ENCODE data around the gene BACH2.

DNA sequence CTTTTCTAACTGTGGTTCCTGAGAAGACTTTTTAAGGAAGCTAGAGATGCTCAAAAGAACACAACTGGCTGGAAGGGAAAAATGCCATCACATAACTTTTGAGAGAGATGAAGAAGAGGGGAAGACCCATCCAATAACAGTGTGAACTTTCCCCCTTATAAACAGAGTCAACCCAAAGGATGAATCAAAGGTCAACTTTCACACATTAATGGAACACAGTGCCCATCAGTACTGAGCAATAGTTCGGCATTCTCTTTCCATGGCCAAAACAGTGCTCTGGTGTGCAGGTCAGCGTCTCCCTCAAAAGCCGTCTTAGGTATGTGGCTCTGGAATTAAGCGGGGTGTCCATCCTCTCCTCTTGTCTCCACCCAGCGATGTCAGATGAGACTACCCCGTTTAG lies 272.0 kb downstream of the BACH2 start:
- TF ChIP-seq, protein P1, sequence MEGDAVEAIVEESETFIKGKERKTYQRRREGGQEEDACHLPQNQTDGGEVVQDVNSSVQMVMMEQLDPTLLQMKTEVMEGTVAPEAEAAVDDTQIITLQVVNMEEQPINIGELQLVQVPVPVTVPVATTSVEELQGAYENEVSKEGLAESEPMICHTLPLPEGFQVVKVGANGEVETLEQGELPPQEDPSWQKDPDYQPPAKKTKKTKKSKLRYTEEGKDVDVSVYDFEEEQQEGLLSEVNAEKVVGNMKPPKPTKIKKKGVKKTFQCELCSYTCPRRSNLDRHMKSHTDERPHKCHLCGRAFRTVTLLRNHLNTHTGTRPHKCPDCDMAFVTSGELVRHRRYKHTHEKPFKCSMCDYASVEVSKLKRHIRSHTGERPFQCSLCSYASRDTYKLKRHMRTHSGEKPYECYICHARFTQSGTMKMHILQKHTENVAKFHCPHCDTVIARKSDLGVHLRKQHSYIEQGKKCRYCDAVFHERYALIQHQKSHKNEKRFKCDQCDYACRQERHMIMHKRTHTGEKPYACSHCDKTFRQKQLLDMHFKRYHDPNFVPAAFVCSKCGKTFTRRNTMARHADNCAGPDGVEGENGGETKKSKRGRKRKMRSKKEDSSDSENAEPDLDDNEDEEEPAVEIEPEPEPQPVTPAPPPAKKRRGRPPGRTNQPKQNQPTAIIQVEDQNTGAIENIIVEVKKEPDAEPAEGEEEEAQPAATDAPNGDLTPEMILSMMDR (IDR thresholded peaks at IDR 0.05; ENCODE audit: insufficient read depth, low read length) = no peak
- TF ChIP-seq POLR2AphosphoS5 (IDR thresholded peaks at IDR 0.05; ENCODE audit: low read depth) (no peak), REST (IDR thresholded peaks at IDR 0.05; ENCODE audit: insufficient replicate concordance, low read depth) (no peak), GABPA (IDR thresholded peaks at IDR 0.05; ENCODE audit: low read depth) (no peak), SPI1 (IDR thresholded peaks at IDR 0.05; ENCODE audit: borderline replicate concordance, low read depth) (no peak)
